Limb (tissue), 2 donors: ENCODE data around the gene SNAP23.

Experiments used
- DNase-seq, 2 donors: peaks; one replicate each; pipeline ENCODE4 v3.0.0-alpha.2; 2016; ENCODE audit errors: extremely low spot score in 2 of 2

Gene SNAP23

GRCh38 chr15:42494998-42495360 lies 455 bp upstream of the SNAP23 start:
- DNase-seq: peak in 1 of 2 donors; percentile 34

DNA sequence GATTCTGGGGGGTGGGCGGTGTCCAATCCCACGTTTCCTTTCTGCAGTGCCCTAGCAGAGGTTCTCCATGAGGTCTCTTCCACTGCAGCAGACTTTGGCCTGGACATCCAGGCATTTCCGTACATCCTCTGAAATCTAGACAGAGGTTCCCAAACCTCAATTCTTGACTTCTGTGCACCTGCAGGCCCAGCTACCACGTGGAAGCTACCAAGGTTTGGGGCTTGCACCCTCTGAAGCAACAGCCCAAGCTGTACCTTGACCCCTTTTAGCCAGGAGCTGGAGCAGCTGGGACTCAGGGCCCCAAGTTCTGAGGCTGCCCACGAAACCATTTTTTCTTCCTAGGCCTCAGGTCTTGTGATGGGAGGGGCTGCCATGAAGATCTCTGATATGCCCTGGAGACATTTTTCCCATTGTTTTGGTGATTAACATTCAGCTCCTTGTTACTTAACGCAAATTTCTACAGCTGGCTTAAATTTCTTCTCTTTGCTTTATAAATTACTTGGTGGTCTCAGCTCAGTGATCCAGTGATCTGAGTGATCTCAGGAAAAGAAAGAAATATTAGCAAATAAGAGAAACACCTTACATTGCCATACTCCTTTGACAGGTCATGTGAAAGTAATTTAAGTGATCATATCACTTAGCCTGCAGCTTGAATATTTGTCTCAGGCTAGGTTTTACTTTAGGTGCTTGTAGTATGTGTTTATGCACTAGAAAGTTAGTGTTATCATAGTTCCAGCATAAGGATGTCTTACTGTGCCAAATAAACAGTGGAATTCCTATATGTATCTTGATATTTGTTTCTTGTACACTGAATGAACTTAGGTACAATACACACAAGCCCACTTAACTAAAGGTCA lies 3.0 kb downstream of the SNAP23 start:
- DNase-seq: no peak

- DNase-seq: no peak
Observed at GRCh38 chr15:42499858-42500609, 4.6 kb downstream of the SNAP23 start.

DNA sequence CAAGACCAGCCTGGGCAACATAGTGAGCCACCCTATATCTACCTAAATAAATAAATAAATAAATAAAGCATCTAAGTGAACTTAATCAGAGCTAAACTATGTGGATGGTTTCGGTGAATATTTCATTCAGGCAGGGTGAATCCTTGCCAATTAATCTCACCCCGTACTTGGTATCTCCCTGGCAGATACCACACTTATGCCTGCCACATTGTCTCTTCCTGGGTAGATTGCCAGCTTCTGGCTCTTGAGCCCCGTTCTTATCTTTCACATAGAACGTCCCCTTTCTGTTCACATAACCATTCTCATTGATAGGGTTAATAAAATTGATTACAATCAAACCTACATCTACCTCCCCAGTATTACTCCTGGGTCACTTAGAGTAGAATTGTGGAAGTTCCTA lies 7.0 kb downstream of the SNAP23 start:
- no peak for DNase-seq

GRCh38 chr15:42503825-42504224 lies 8.4 kb downstream of the SNAP23 start:
- no peak for DNase-seq

GRCh38 chr15:42504631-42505030 lies 9.2 kb downstream of the SNAP23 start:
- DNase-seq: no peak

DNA sequence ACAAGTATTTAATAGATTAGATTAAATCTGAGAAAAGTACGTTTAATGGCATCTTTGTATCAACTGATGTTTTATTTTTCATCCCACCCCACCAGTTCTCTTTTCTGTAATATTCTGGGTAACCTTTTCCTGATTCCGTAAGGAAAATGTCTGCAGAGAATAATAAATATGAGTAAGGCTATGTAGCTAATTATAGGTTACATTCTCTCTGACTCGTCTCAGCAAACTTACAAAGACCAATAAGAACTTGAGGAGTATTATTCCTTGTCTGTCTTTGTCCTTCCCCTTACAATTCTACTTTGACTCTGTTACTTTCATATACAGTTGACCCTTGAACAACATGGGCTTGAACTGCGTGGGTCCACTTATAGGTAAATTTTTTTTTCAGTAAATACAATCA lies 12.1 kb downstream of the SNAP23 start:
- no peak for DNase-seq

DNA sequence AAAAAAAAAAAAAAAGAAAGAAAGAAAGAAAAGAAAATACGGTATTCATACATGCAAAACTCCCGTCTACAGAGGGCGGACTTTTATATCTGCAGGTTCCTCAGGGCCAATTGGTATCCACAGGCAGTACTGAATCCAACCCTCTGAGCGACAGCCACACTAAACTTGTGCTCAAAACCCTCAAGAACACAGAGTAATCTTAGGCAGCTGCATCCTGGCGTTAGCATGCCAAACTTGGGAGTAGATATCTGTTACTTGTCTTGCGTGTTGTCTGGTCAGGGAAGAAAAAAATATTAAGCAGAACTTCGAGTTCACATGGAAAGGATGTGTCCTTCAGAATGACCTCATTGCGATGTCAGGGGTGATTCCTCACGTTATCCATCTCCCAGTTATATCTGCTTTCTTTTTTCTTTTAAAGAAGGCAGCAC lies 12.8 kb downstream of the SNAP23 start:
- DNase-seq: no peak

GRCh38 chr15:42510258-42511006 lies 15.0 kb downstream of the SNAP23 start:
- no peak for DNase-seq

DNA sequence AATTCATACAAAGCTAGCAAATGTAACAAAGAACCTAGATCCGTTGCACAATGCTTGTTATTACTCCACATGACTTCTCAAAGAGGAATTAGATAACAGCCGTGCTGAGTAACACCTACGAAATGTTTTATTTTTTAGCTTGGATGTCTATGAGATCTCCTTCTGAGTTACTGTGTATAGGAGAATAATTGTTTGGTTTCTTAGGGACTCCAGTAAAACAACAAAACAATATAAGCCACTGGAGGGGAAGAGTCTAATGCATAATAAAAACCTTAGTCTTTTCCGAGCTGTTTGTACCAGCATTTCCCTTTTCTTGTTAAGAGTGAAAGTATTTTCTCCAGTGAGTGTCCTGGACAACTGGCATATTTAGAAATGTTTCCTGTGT lies 15.6 kb downstream of the SNAP23 start:
- no peak for DNase-seq

GRCh38 chr15:42523331-42523730 lies 27.9 kb downstream of the SNAP23 start:
- no peak for DNase-seq

DNA sequence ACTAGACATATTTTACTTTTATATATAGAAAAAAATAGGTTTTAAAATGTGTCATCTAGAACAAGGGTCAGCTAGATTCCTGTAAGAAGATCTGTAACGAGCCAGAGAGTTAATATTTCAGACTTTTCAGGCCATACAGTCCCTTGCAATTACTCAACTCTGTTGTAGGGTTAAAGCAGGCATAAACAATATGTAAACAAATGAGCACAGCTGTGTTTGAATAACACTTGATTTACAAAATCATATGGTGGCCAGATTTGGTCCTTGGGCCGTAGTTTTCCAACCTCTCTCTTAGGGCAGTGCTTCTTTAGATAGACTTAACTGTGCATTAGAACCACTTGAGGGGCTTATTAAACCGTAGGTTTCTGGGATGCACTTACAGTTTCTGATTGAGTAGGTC lies 33.5 kb downstream of the SNAP23 start:
- DNase-seq: no peak

- DNase-seq: no peak
Observed at GRCh38 chr15:42533246-42533645, 37.8 kb downstream of the SNAP23 start.

GRCh38 chr15:42544853-42545629 lies 49.6 kb downstream of the SNAP23 start:
- DNase-seq: no peak

DNA sequence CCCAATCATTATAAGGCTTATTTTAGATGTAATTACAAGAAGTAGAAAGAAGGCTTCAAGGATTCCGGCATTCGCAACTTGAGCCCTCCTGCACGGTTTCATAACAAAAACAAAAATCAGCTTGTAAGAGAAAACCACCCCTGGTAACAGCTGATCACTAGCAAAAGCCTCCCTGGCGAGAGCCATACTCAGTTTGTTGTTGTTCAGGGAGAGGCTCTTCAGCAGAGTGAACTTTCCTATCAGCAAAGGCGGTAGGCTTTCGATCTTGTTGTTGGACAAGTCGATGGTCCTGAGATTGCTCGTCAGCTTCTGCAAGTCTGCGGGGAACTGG lies 52.4 kb downstream of the SNAP23 start:
- DNase-seq: no peak

DNA sequence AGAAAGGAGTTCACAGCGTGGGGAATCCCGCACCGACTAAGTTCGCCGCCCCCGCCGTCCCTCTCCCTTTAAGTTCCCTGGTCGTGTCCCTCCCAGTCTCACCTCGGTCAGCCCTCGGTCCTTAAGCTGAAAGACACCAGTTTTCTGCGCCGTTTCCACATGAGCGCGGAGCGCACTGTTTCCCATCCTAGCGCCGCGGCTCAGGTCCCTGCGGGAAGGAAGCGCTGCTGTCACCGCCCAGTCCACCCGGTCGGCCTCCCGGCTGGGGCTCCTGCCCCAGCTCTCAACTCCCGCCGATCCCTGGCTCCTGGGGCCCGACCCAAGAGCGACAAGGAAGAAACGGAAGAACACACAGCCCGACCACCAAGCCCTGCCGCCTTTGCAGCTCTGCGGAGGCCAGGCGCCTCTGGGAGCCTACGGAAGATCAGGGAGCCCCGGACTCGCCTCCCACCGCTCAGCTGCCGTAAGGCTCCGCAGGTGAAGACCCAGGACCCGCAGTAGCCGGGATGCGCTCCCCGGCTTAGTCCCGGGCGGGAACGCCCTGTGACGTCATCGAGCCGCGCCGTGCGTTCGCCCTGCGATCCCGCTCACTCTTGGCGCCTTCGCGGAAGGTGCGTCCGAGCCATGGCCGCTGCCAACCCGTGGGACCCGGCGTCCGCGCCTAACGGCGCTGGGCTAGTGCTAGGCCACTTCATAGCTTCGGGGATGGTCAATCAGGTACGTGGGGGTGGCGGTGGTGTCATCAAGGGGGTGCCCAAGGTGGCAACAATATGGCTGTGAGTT lies 53.0 kb downstream of the SNAP23 start, which contains the start of the genes HAUS2 and LRRC57:
Gene HAUS2, plus strand, starts transcription at position 590 of the 783 bp plus-strand sequence. Its CDS starts 35 bp downstream, at position 625.
Gene LRRC57, minus strand, starts transcription at position 545 of the 783 bp plus-strand sequence. Its CDS starts 359 bp downstream, at position 186.
- DNase-seq: peak; percentile 88 to 94

- DNase-seq: peak in 1 of 2 donors; percentile 54
Observed at GRCh38 chr15:42549032-42549491, 53.6 kb downstream of the SNAP23 start.

DNA sequence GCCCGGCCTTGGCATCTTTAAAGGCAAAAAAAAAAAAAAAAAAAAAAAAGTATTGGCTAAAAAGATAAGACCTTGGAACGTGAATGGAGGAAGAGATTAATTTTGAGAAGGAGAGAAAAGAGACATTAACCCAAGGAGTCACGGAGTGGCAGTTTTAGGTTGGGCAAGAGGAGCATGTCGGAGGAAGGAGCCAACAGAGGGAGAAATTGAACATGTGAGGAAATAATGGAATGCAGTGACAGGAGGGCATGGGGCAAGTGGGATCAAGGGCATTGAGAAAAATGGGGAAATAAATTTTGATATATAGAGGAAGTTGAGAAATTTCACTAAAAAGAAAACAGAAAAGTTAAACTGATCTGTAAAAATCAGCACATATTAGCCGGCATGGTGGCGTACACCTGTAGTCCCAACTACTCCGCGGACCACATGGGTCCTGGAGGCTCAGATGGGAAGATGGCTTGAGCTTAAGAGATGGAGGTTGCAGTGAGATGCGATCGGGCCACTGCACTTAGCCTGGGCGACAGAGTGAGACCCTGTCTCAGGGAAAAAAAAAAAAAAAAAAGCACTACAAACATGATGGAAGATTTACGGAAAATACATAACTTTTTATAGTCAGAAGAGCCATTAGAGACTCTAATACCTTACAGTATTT lies 54.4 kb downstream of the SNAP23 start:
- DNase-seq: no peak

GRCh38 chr15:42553554-42553953 lies 58.1 kb downstream of the SNAP23 start:
- DNase-seq: no peak
